ENCODE results near the gene EIF4EBP2. TPM values are rescaled to one million over a fixed set of nuclear protein-coding genes. Genes with fewer than 3 reads are reported as not detected.

EIF4EBP2 gene
- total and polyA plus RNA-seq, 2 donors (not counting 3 experiments of a cell fraction or from before 2014, with no cell fraction given), result 18.2 to 47.0 TPM

GRCh38 chr10:70363292-70363691 is 40.7 kb upstream of the EIF4EBP2 start:
- FAIRE-seq (no peak), DNase-seq (ENCODE audit: low read depth, low spot score) (no peak)
- no TSS peak for BruUV-seq (replicated peaks)
- ChIA-PET POLR2A (interaction anchor here (2.9 kb wide), 1 partner anchor 142 kb away, joined by 10 read pairs; no protein-coding TSS in a partner anchor), CTCF (interaction anchor here (1.1 to 12.8 kb wide), 13 partner anchors 8 to 405 kb away, joined by 3 to 498 read pairs (median 25); partner anchors contain the start of genes EIF4EBP2, LRRC20 and TYSND1)
- Histone ChIP-seq H3K4me3 (replicated peaks in 1 of 3; ENCODE audit: insufficient read depth in 1 of 3, low read depth in 1 of 3, low read length in 3 of 3) (no peak overlapping the region), H3K9ac (replicated peaks; ENCODE audit: extremely low read depth, insufficient read depth, low read length) (no peak overlapping the region), H3K27ac (ENCODE audit: insufficient read depth, low read depth, low read length) (no peak overlapping the region), H2AFZ (ENCODE audit: low read depth, low read length) (no peak overlapping the region), H4K20me1 (replicated peaks; ENCODE audit: control insufficient read depth, extremely low read depth, insufficient read depth, low read length) (no peaks in the 10 kb centered on the region), H3K27me3 (ENCODE audit: control insufficient read depth in 2 of 2, insufficient read depth in 2 of 2, low read length in 2 of 2) (no peaks in the 10 kb centered on the region), H3K4me2 (ENCODE audit: insufficient read depth, low read length) (no peak overlapping the region), H3K9me3 (replicated peaks; ENCODE audit: control insufficient read depth, insufficient read depth, low read length) (no peaks in the 10 kb centered on the region), H3K9me1 (replicated peaks; ENCODE audit: control insufficient read depth, extremely low read depth, insufficient read depth, low read length) (no peaks in the 10 kb centered on the region), H3K4me1 (ENCODE audit: control insufficient read depth, extremely low read depth, insufficient read depth, low read length) (no peaks in the 10 kb centered on the region), H3K79me2 (ENCODE audit: control insufficient read depth, insufficient read depth, low read length) (no peaks in the 10 kb centered on the region), H3K36me3 (ENCODE audit: control insufficient read depth in 2 of 2, extremely low read depth in 1 of 2, insufficient read depth in 2 of 2, low read length in 2 of 2) (no peaks in the 10 kb centered on the region)
- intact Hi-C loops (cut with micrococcal nuclease), result loop anchor here (10.0 kb wide), 1 partner anchor 408 kb away; no protein-coding TSS in a partner anchor
- dilution Hi-C loops (cut with MboI; ENCODE audit: extremely low pct_ligation_motif_present, low sequenced_read_pairs), result no loop called here
- no peak for TF ChIP-seq CTCF (IDR thresholded peaks at IDR 0.05; ENCODE audit: extremely low read depth in 1 of 2, insufficient read depth in 1 of 2, low read depth in 1 of 2, low read length in 2 of 2)
- TF ChIP-seq FOS (IDR thresholded peaks at IDR 0.05; ENCODE audit: borderline replicate concordance, insufficient read depth, low read length), result no peak
- no peak for TF ChIP-seq GATA2 (IDR thresholded peaks at IDR 0.05; ENCODE audit: insufficient read depth, insufficient read length, low read depth, low read length)
- no peak for TF ChIP-seq MAX (IDR thresholded peaks at IDR 0.05; ENCODE audit: insufficient read depth, insufficient read length)
- no peak for TF ChIP-seq MYC (IDR thresholded peaks at IDR 0.05; ENCODE audit: low read depth, low read length)
- no peak for TF ChIP-seq JUN (IDR thresholded peaks at IDR 0.05; ENCODE audit: borderline replicate concordance, insufficient read depth, insufficient read length, low read depth)
- no peak for TF ChIP-seq POLR2AphosphoS5 (IDR thresholded peaks at IDR 0.05; ENCODE audit: insufficient read depth, low read depth, low read length)
- TF ChIP-seq POLR2A (IDR thresholded peaks at IDR 0.05; ENCODE audit: low read depth, low read length), result no peak
- no peak for TF ChIP-seq EZH2 (IDR thresholded peaks at IDR 0.05; ENCODE audit: borderline replicate concordance, low read depth, low read length, severe bottlenecking)

Measured in endothelial cell of umbilical vein (primary cell).